ENCODE results near the gene PCNT. TPM values are rescaled to one million over a fixed set of nuclear protein-coding genes. Genes with fewer than 3 reads are reported as not detected.

Gene PCNT
- total and polyA plus RNA-seq, 10 of the 15 experiments (the other 5 are each of a cell fraction or from before 2014, with no cell fraction given), result 2.9 to 39.6 (median 20.5) TPM

DNA sequence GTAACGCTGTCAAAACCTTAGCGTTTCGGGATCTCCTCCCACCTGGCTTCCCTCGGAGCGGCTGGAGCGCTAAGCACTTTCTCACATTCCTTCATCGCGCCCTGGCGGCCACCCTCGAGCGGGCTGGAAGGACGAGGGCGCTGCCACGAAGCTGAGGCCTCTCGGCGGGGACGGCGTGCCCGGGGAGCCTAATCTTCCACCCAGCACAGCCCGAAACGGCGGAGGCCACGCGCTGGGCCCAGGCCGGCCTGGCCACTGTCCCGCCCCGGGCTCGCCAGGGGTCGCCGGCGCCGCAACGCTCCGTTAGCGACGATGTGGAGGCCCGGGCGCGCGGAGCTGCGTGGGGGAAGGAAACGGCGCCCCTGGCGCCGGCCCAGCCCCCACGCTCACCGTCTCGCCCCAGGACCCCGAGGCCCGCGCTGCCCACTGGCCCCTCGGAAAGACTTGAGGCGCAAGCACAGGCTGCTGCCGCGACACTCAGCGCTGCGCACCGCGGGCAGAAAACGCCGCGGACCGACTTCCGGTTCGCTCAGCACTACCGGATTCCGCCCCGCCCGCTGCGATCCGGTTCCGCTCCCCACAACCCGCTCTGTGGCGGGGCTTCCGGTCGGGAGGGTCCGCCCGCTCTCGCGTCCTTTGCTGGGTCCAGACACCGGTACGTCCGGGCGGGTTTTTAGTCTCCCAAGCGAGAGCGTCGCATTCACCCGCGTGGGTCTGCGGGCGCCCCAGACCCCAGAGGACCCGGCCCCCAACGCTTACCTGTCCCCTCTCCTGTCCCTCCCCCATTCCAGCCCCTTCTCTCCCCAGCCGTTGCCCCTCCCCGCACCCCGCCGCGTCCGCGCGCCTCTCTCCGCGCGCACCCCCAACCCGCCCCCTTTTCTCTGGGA lies 38.0 kb upstream of the PCNT start, which contains the start of gene YBEY (continued):
- no peak for TF ChIP-seq RBBP5 (conservative IDR thresholded peaks at IDR 0.05)
- peak; percentile 64; the same call in 1 of the 2 replicates for TF ChIP-seq BACH1 (IDR thresholded peaks at IDR 0.05; ENCODE audit: borderline replicate concordance)
- TF ChIP-seq, protein P1, sequence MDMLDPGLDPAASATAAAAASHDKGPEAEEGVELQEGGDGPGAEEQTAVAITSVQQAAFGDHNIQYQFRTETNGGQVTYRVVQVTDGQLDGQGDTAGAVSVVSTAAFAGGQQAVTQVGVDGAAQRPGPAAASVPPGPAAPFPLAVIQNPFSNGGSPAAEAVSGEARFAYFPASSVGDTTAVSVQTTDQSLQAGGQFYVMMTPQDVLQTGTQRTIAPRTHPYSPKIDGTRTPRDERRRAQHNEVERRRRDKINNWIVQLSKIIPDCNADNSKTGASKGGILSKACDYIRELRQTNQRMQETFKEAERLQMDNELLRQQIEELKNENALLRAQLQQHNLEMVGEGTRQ (IDR thresholded peaks at IDR 0.05; ENCODE audit: borderline replicate concordance, low read depth, low read length), result no peak
- TF ChIP-seq NR2C2 (IDR thresholded peaks at IDR 0.05; ENCODE audit: borderline replicate concordance, control insufficient read depth, insufficient read length, low read depth), result no peak
- TF ChIP-seq, protein P2, sequence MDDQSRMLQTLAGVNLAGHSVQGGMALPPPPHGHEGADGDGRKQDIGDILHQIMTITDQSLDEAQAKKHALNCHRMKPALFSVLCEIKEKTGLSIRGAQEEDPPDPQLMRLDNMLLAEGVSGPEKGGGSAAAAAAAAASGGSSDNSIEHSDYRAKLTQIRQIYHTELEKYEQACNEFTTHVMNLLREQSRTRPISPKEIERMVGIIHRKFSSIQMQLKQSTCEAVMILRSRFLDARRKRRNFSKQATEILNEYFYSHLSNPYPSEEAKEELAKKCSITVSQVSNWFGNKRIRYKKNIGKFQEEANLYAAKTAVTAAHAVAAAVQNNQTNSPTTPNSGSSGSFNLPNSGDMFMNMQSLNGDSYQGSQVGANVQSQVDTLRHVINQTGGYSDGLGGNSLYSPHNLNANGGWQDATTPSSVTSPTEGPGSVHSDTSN (IDR thresholded peaks at IDR 0.05; ENCODE audit: insufficient replicate concordance, low read depth, low read length), result no peak
- peak; percentile 69 for TF ChIP-seq NR2C1 (IDR thresholded peaks at IDR 0.05)

DNA sequence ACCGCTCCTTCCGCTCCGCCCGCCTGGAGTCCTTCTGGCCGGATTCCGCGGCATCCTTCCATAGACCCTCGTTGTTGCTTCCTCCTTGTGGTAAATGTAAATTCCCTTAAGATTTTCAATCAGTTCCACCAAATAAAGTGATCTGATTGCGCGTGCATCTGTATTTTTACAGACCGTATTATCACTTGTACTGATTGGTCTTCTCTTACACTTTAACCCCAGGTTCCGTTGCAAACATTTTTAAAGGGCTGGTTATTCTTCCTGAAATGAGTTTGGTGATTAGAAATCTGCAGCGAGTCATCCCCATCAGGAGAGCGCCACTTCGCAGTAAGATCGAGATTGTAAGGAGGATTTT lies 37.3 kb upstream of the PCNT start:
- in situ Hi-C loops (cut with MboI) (no loop called here), intact Hi-C loops (cut with micrococcal nuclease; ENCODE audit: unreplicated experiment) (loop anchor here (1.0 to 10.0 kb wide), 3 partner anchors 37 to 142 kb away; partner anchors contain the start of genes C21orf58 and LSS)
- peak overlapping the region; percentile 76 for H3K9ac ChIP-seq (ENCODE audit: control insufficient read depth, insufficient read depth, low read length)
- WGBS (ENCODE audit: insufficient coverage, insufficient replicate concordance, low lambda C conversion rate, missing lambda C conversion rate), result under 1% methylated on average over 13 of the region's 16 CpGs
- H3K36me3 ChIP-seq (ENCODE audit: control insufficient read depth in 2 of 2, insufficient read depth in 2 of 2, low read length in 1 of 2), result peaks cover 3 to 12% of the 10 kb centered on the region in 2 experiments
- DNase-seq (ENCODE audit: low read depth, low spot score) (no peak), FAIRE-seq (no peak), ATAC-seq (peak; percentile 10)
- no peaks in the 10 kb centered on the region for H3K27me3 ChIP-seq (replicated peaks in 1 of 2; ENCODE audit: control insufficient read depth in 2 of 2, insufficient read depth in 2 of 2, low read length in 1 of 2)
- H3K9me3 ChIP-seq (replicated peaks; ENCODE audit: control insufficient read depth, insufficient read depth, low read length), result peaks cover 4% of the 10 kb centered on the region; the same call in 2 of the 3 replicates
- SMC1A ChIA-PET (ENCODE audit: uncharacterized antibody, unreplicated experiment), result no interaction called here
- POLR2A ChIA-PET, result interaction anchor here (1.0 to 2.2 kb wide), 2 partner anchors 36 to 59 kb away, joined by 3 to 7 read pairs; no protein-coding TSS in a partner anchor
- peak overlapping the region; percentile 68 for H3K4me2 ChIP-seq (ENCODE audit: control insufficient read depth, insufficient read depth)
- CTCF ChIA-PET, result interaction anchor here (3.0 to 3.3 kb wide), 2 partner anchors 55 to 143 kb away, joined by 18 to 29 read pairs; no protein-coding TSS in a partner anchor
- H3K4me1 ChIP-seq (ENCODE audit: control insufficient read depth, insufficient read depth, low read length), result peaks cover 13% of the 10 kb centered on the region
- RAD21 ChIA-PET (ENCODE audit: unreplicated experiment), result interaction anchor here (1.0 to 1.2 kb wide), 2 partner anchors 33 to 172 kb away, joined by 3 to 8 read pairs; partner anchors contain the start of gene DIP2A
- BruUV-seq (replicated peaks), result no TSS peak
- H3K4me3 ChIP-seq, result peak overlapping the region; percentile 97
- no peaks in the 10 kb centered on the region for H4K20me1 ChIP-seq (ENCODE audit: control insufficient read depth, insufficient read depth)
- H3K27ac ChIP-seq (ENCODE audit: control insufficient read depth, insufficient read depth), result peak overlapping the region; percentile 80
- H2AFZ ChIP-seq (ENCODE audit: control insufficient read depth, low read depth, low read length), result peak overlapping the region; percentile 85
- peaks cover 53% of the 10 kb centered on the region for H3K79me2 ChIP-seq (ENCODE audit: control insufficient read depth, insufficient read depth, low read length)
- no peak for TF ChIP-seq RAD21 (IDR thresholded peaks at IDR 0.05; ENCODE audit: insufficient read depth, low read depth, low read length)
- TF ChIP-seq, protein P3, sequence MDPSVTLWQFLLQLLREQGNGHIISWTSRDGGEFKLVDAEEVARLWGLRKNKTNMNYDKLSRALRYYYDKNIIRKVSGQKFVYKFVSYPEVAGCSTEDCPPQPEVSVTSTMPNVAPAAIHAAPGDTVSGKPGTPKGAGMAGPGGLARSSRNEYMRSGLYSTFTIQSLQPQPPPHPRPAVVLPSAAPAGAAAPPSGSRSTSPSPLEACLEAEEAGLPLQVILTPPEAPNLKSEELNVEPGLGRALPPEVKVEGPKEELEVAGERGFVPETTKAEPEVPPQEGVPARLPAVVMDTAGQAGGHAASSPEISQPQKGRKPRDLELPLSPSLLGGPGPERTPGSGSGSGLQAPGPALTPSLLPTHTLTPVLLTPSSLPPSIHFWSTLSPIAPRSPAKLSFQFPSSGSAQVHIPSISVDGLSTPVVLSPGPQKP (IDR thresholded peaks at IDR 0.05; ENCODE audit: low read depth, low read length), result peak; percentile 9; the same call in 1 of the 2 replicates
- TF ChIP-seq, protein P4, sequence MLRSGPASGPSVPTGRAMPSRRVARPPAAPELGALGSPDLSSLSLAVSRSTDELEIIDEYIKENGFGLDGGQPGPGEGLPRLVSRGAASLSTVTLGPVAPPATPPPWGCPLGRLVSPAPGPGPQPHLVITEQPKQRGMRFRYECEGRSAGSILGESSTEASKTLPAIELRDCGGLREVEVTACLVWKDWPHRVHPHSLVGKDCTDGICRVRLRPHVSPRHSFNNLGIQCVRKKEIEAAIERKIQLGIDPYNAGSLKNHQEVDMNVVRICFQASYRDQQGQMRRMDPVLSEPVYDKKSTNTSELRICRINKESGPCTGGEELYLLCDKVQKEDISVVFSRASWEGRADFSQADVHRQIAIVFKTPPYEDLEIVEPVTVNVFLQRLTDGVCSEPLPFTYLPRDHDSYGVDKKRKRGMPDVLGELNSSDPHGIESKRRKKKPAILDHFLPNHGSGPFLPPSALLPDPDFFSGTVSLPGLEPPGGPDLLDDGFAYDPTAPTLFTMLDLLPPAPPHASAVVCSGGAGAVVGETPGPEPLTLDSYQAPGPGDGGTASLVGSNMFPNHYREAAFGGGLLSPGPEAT (IDR thresholded peaks at IDR 0.05; ENCODE audit: low read depth), result 0 out of 2 replicates have a peak, but pooled peaks have one; percentile 26
- no peak for TF ChIP-seq TBL1XR1 (IDR thresholded peaks at IDR 0.05; ENCODE audit: low read depth, low read length)
- TF ChIP-seq CEBPB (IDR thresholded peaks at IDR 0.05; ENCODE audit: borderline replicate concordance in 1 of 2, low read depth in 2 of 2, low read length in 2 of 2), result no peak
- TF ChIP-seq RUNX3 (IDR thresholded peaks at IDR 0.05; ENCODE audit: low read length), result peak; percentile 60
- TF ChIP-seq POU2F2 (IDR thresholded peaks at IDR 0.05; ENCODE audit: borderline replicate concordance, low read depth, low read length), result no peak
- peak; percentile 70 for TF ChIP-seq NR2C1 (IDR thresholded peaks at IDR 0.05)
- TF ChIP-seq SIN3A (IDR thresholded peaks at IDR 0.05; ENCODE audit: low read depth, low read length), result 0 out of 2 replicates have a peak, but pooled peaks have one; percentile 21
